Heart right ventricle (tissue), 16 donors: ENCODE measurements around the gene SGTA. TPM values are rescaled to one million over a fixed set of nuclear protein-coding genes. Genes with fewer than 3 reads are reported as not detected.

Experiments
- ATAC-seq, 8 donors: fragments of 200-7000 bp; cut with Tn5 transposase; one replicate each; pipeline ENCODE4 v1.9.1; 2020; ENCODE audit warnings: mild to moderate bottlenecking in 8 of 8, moderate library complexity in 8 of 8, moderate number of reproducible peaks in 1 of 8
- DNase-seq, 2 donors: peaks; one replicate each; pipeline ENCODE4 v3.0.0-alpha.2; 2020
- H3K27ac ChIP-seq, 10 donors: fragments of 200-600 bp; sonication (generic) in 2 of 10; one replicate each; pipeline versions ENCODE4 v1.5.0 to v1.8.0; 2020 to 2022; ENCODE audit warnings: mild to moderate bottlenecking in 3 of 10
- H3K27me3 ChIP-seq, 7 donors: fragments of 200-600 bp; one replicate each; pipeline ENCODE4 v1.8.0; 2021 to 2022; ENCODE audit warnings: mild to moderate bottlenecking in 2 of 7
- H3K36me3 ChIP-seq, 9 donors: fragments of 200-600 bp; sonication (generic) in 1 of 9; one replicate each; pipeline versions ENCODE4 v1.5.0 to v1.8.0; 2020 to 2022; ENCODE audit warnings: mild to moderate bottlenecking in 2 of 9
- H3K4me1 ChIP-seq, 9 donors: fragments of 200-600 bp; sonication (generic) in 1 of 9; one replicate each; pipeline versions ENCODE4 v1.5.0 to v1.8.0; 2020 to 2022; ENCODE audit warnings: mild to moderate bottlenecking in 4 of 9
- H3K4me3 ChIP-seq, 10 donors: fragments of 200-600 bp; sonication (generic) in 2 of 10; one replicate each; pipeline versions ENCODE4 v1.5.0 to v1.8.0; 2020 to 2022; ENCODE audit warnings: mild to moderate bottlenecking in 7 of 10, moderate library complexity in 2 of 10
- H3K9me3 ChIP-seq, 11 donors: fragments of 200-600 bp in 10 of 11; sonication (generic) in 2 of 11; one replicate each; pipeline versions ENCODE4 v1.5.0 to v1.8.0; 2013 to 2022; ENCODE audit warnings: mild to moderate bottlenecking in 2 of 11, control low read depth in 1 of 11, moderate library complexity in 1 of 11
- WGBS, 2 donors: extraction: QIAGEN DNeasy Blood & Tissue Kit; methylation state at CpG; one replicate each; pipeline ENCODE4 v1.1.7; 2013; ENCODE audit warnings: inconsistent platforms in 1 of 2; 5-methylcytosine and 5-hydroxymethylcytosine counted together
- intact Hi-C, 10 donors: fragments of 100-400 bp; cut with DNase I; formaldehyde crosslinking; loops; one replicate each; pipeline versions ENCODE4 v1.11.1 to v1.14.2; 2022
- polyA plus RNA-seq, 2 donors: library from polyadenylated mRNA; stranded (reverse); fragments of 200-250 nt; gene quantifications; one replicate each; pipeline ENCODE4 v1.2.3, GENCODE V29; 2013
- total RNA-seq, 10 donors: library from RNA; stranded (reverse); fragmentation: NEBNext Ultra II Directional in 3 of 10; extraction: Animal tissue kit (Norgen Biotek cat#: 25700) in 3 of 10; gene quantifications; one replicate each; pipeline versions ENCODE4 v1.2.1 to v1.2.4, GENCODE V29; 2021 to 2023
- TF ChIP-seq, protein P1 (sequence below), 9 donors: fragments of 200-600 bp; sonication (generic) in 2 of 9; IDR thresholded peaks; one replicate each; pipeline versions ENCODE4 v1.5.0 to v1.8.0; 2021 to 2022; ENCODE audit warnings: antibody characterized with exemption in 9 of 9, mild to moderate bottlenecking in 5 of 9, moderate library complexity in 1 of 9
- donor health status: Arrhythmogenic right ventricular cardiomyopathy.
- donor health status: ischemic (EF 13 %, LVEDD 7.1; RV severe dilation, severe dysfunction).
- donor health status: healthy with polysubstance abuse.
- donor health status: DM: no; HTN: yes; CAD: no.
- donor health status: DM: no; HTN: no; CAD: no.
- donor health status: ischemic (EF 25% LVEDD 6.9; RV normal size, moderate dysfunction).
- donor health status: ischemic (EF 25% LVEDD 5.7; RV mildly dilated, moderate dysfunction).
- donor health status: healthy.
- donor health status: DM: yes; HTN: yes; CAD: no.
- donor health status: Ischemic cardiomyopathy.
- donor health status: ischemic (EF 35%, LVEDD 5.7; RV mildly dilated, moderate dysfunction).
- donor health status: nonischemic (EF 11% LVEDD 7.7; RV severe dilation, severe dysfunction).
- donor health status: DM: yes; HTN: yes; CAD: no.
- donor health status: PGD.
- donor health status: ischemic (EF 29% LVEDD 5.4; RV normal size, mild dysfunction).
- donor health status: nonischemic (EF 23%, LVEDD 6.1; RV moderate dilation, normal function).

SGTA gene
- total and polyA plus RNA-seq, 12 donors = 52.6 to 102 (median 66.2) TPM

DNA sequence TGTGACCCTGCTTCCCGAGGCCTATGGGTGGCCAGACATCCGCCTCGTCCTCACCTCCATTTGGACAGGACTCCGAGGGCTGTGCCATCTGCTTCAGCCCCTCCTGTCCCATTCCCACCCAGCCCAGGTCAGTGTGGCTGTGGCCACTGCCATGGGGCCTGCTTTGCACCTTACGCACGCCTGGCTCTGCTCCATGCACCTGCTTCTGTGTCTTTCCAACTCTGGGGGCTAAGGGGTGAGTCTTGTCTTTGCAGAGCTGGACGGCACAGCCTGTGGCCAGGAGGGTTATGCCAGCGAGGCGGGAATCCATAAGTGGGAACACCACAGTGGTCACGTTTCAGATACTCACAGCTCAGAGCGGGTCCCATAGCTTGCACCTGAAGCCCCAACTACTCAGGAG, 31.4 kb upstream of the SGTA start:
- intact Hi-C loops = no loop called here
- no peak for ATAC-seq
- no peak for DNase-seq
- WGBS, 2 donors = 97% methylated on average over 11 of the region's 11 CpGs
- no peaks in the 10 kb centered on the region for H3K9me3 ChIP-seq
- no peak overlapping the region for H3K4me3 ChIP-seq
- peaks cover 0 to 46% (median 7%) of the 10 kb centered on the region in 9 donors for H3K36me3 ChIP-seq
- no peaks in the 10 kb centered on the region for H3K27me3 ChIP-seq
- peaks cover 0 to 5% (median 0%) of the 10 kb centered on the region in 9 donors for H3K4me1 ChIP-seq
- H3K27ac ChIP-seq = no peak overlapping the region
- TF ChIP-seq, protein P1, sequence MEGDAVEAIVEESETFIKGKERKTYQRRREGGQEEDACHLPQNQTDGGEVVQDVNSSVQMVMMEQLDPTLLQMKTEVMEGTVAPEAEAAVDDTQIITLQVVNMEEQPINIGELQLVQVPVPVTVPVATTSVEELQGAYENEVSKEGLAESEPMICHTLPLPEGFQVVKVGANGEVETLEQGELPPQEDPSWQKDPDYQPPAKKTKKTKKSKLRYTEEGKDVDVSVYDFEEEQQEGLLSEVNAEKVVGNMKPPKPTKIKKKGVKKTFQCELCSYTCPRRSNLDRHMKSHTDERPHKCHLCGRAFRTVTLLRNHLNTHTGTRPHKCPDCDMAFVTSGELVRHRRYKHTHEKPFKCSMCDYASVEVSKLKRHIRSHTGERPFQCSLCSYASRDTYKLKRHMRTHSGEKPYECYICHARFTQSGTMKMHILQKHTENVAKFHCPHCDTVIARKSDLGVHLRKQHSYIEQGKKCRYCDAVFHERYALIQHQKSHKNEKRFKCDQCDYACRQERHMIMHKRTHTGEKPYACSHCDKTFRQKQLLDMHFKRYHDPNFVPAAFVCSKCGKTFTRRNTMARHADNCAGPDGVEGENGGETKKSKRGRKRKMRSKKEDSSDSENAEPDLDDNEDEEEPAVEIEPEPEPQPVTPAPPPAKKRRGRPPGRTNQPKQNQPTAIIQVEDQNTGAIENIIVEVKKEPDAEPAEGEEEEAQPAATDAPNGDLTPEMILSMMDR (IDR thresholded peaks at IDR 0.05) = no peak

DNA sequence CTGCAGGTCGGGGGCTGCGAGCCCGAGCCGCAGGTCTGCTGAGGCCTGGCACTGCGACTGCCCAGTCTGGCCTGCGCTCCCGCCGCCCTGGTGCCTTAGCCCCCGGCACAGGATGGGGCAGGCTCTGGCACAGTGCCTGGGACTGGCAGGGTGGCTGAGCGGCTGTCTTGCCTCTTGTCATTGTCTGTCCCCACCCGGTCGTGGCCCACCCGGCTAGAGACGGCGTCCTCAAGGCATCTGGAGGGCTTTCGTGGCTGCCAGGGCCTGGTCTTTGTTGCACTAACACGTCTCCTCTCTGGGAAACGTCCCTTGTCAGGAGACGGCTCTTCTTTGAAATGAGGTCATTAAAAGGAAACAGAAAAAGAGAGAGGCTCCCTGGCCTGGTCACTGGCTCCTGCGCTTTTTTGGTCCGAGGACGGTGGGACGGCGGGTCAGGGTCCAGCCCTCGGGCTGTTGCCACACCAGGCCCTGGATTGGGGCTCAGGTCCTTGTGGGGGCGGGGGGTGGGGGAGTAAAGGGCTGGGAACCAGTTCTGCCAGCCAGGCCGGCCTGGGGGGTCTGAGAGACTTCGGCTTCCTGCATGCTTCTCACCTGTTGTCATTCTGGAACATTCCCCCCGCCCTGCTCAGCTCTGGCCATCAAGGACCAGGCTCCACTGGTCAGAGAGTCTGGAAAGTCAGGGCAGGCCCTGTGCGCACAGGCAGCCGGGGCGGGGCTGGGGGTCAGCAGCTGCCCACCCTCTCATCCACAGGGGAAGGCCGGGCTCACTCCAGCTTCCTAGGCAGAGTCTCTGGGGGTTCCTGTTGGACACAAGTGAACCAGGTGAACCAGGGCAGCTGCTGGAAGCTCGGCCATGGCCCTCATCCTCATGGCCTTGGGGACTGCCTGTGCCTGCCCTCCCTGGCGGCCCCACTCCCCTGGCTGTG, 30.4 kb upstream of the SGTA start:
- Histone ChIP-seq H3K36me3 (peaks cover 0 to 55% (median 14%) of the 10 kb centered on the region in 9 donors), H3K27ac (no peak overlapping the region), H3K9me3 (no peaks in the 10 kb centered on the region), H3K4me3 (no peak overlapping the region), H3K27me3 (no peaks in the 10 kb centered on the region), H3K4me1 (no peaks in the 10 kb centered on the region)
- ATAC-seq = peak in 2 of 8 donors; percentile 5 to 34
- DNase-seq = no peak
- intact Hi-C loops = no loop called here
- WGBS, 2 donors = 72 to 82% methylated on average over 35 of the region's 35 CpGs
- TF ChIP-seq, protein P1 (IDR thresholded peaks at IDR 0.05) = no peak

DNA sequence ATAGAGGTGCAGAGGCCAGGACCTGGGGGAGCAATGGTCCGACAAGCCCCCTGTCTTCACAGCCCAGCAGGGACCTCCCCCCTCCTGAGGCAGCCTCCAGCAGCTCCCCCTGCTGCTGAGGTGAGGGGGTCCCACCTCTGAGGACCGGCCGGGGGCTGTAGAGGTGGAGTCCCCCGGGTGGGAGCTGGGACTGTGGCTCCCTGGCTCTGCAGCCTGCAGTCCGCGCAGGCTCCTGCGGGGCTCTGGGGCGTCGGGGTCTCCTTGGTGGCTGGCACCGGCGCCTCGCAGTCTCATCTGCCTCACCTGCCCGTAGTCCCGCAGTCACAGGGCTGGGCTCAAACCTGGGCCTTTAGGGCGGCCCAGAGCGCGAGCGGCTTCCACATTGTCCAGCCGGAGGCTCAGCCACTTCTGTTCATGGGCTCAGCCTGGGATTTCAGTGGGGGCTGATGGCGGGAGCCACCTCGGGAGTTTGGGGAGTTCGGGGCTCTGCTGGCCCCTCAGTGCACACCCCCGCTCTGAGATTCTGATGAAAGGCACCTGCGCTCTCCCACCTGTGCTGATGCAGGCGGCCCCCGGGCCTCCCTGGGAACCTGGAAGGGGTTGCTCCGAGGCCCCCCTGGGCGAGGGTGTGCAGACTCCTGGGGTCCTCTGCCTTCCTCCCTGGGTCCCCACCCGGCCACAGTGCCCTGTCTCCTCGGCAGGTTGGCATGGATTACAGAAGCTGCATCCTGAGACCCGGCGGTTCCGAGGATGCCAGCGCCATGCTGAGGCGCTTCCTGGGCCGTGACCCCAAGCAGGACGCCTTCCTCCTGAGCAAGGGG, 29.6 kb upstream of the SGTA start:
- TF ChIP-seq, protein P1 (IDR thresholded peaks at IDR 0.05) = no peak
- no peaks in the 10 kb centered on the region for H3K27me3 ChIP-seq
- no peak overlapping the region for H3K4me3 ChIP-seq
- H3K36me3 ChIP-seq = peaks cover 0 to 64% (median 16%) of the 10 kb centered on the region in 9 donors
- H3K4me1 ChIP-seq = no peaks in the 10 kb centered on the region
- intact Hi-C loops = no loop called here
- ATAC-seq (no peak), DNase-seq (no peak)
- 91 to 95% methylated on average over 37 of the region's 37 CpGs for WGBS, 2 donors
- H3K27ac ChIP-seq = no peak overlapping the region
- H3K9me3 ChIP-seq = no peaks in the 10 kb centered on the region

DNA sequence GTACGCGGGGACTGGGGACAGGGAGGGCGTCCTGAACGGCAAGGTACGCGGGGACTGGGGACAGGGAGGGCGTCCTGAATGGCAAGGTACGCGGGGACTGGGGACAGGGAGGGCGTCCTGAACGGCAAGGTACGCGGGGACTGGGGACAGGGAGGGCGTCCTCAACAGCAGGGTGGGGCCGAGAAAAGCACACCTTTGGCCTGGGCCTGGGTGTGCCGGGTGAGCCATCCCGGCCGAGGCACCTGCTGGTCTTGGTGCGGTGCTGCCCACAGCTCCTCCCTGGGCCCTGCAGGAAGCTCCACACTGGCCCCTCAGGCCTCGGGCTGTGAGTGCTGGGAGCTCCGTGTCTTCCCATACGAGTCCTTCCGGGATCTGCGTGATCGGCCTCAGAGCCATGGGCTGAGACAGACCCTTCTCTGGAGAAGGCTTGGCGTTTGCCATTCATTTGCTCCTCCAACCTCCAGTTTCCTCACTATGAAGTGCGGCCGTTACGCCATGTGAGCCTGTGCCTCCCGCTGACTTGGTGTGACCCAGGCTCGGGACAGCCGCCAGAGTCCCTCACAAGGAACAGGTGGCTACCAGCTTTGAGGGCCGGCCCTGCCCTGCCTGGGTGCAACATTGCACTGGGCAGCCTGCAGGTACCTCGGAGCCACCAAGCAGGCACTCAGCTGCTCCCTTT, 28.8 kb upstream of the SGTA start:
- Histone ChIP-seq H3K4me1 (no peaks in the 10 kb centered on the region), H3K27ac (no peak overlapping the region), H3K36me3 (peaks cover 0 to 72% (median 24%) of the 10 kb centered on the region in 9 donors), H3K4me3 (no peak overlapping the region), H3K9me3 (no peaks in the 10 kb centered on the region), H3K27me3 (no peaks in the 10 kb centered on the region)
- TF ChIP-seq, protein P1 (IDR thresholded peaks at IDR 0.05) = no peak
- no peak for DNase-seq
- peak in 2 of 8 donors; percentile 9 to 24 for ATAC-seq
- intact Hi-C loops = no loop called here
- WGBS, 2 donors = 92 to 95% methylated on average over 29 to 34 of the region's 34 CpGs
